HFF-Myc (cell line): ENCODE results near the gene BRPF1.
A peak's percentile ranks its signal among the peaks of the same experiment; 100 is the strongest.
"Not testable (repeated sequence)": the region's sequence is repeated elsewhere in the genome, so short reads cannot be mapped to it uniquely, and the experiment has no call there.

ENCODE experiments used
- DNase-seq: peaks from one replicate; pipeline ENCODE4 v3.0.0-alpha.2; 2011; ENCODE audit warnings: low read depth; ENCODE audit errors: extremely low read depth
- H3K4me3 ChIP-seq: replicated peaks from 2 replicates; pipeline ENCODE4 v1.5.1; 2011; ENCODE audit warnings: low read depth, mild to moderate bottlenecking, control low read depth, low read length
- TF ChIP-seq, protein P1 (sequence below): IDR thresholded peaks from 2 replicates; pipeline ENCODE4 v1.5.1; 2012; ENCODE audit warnings: mild to moderate bottlenecking, low read depth, low read length, control low read depth; ENCODE audit errors: missing control alignments

BRPF1 gene

DNA sequence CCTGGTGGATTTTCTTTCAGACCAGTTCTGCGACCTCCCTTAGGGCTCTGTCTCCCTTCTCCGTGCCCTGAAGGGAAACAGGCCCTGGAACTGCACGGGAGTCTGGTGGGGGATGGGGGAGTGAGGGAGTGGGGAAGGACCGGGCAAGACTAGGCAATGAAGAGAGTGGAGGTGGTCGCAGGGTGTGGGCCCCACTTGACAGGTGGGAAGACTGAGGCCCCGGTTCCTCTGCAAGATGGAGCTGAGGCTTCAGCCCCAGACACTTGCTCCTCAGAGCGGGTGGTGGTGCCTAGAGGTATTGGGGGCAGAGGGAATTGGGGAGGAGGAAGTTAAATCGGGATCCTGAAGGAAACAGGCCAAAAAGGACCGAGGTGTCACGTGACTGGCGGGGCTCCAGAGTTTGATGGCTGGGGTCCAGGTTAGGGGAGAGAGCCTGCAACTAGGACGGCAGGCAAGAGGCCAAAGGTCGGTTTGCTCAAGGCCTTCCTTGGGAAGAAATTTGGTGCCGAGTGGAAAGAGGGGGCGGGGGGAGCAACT lies 38.8 kb downstream of the BRPF1 start:
- no peak for DNase-seq
- TF ChIP-seq, protein P1, sequence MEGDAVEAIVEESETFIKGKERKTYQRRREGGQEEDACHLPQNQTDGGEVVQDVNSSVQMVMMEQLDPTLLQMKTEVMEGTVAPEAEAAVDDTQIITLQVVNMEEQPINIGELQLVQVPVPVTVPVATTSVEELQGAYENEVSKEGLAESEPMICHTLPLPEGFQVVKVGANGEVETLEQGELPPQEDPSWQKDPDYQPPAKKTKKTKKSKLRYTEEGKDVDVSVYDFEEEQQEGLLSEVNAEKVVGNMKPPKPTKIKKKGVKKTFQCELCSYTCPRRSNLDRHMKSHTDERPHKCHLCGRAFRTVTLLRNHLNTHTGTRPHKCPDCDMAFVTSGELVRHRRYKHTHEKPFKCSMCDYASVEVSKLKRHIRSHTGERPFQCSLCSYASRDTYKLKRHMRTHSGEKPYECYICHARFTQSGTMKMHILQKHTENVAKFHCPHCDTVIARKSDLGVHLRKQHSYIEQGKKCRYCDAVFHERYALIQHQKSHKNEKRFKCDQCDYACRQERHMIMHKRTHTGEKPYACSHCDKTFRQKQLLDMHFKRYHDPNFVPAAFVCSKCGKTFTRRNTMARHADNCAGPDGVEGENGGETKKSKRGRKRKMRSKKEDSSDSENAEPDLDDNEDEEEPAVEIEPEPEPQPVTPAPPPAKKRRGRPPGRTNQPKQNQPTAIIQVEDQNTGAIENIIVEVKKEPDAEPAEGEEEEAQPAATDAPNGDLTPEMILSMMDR: no peak
- peak overlapping the region; percentile 75 for H3K4me3 ChIP-seq

DNA sequence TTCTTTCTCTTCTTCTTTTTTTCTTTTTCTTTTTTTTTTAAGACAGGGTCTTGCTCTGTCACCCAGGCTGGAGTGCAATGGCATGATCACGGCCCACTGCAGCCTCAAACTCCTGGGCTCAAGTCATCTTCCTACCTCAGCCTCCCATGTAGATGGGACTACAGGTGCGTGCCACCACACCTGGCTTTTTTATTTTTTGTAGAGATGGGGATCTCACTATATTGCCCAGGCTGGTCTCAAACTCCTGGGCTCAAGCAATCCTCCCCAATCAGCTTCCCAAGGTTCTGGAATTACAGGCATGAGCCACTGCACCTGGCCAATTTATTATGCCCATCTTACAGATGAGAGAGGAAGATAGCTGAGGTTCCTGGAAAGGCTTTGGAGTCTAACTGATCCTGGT lies 39.5 kb downstream of the BRPF1 start:
- not testable (repeated sequence) for DNase-seq, H3K4me3 ChIP-seq

- H3K4me3 ChIP-seq: no peak overlapping the region
- DNase-seq: no peak
- TF ChIP-seq, protein P1: no peak
These were observed 45.6 kb downstream of the BRPF1 start for GRCh38 chr3:9776896-9777693.

- no peak for DNase-seq
- TF ChIP-seq, protein P1: no peak
- no peak overlapping the region for H3K4me3 ChIP-seq
These were observed 46.1 kb downstream of the BRPF1 start for GRCh38 chr3:9777694-9778021.

DNA sequence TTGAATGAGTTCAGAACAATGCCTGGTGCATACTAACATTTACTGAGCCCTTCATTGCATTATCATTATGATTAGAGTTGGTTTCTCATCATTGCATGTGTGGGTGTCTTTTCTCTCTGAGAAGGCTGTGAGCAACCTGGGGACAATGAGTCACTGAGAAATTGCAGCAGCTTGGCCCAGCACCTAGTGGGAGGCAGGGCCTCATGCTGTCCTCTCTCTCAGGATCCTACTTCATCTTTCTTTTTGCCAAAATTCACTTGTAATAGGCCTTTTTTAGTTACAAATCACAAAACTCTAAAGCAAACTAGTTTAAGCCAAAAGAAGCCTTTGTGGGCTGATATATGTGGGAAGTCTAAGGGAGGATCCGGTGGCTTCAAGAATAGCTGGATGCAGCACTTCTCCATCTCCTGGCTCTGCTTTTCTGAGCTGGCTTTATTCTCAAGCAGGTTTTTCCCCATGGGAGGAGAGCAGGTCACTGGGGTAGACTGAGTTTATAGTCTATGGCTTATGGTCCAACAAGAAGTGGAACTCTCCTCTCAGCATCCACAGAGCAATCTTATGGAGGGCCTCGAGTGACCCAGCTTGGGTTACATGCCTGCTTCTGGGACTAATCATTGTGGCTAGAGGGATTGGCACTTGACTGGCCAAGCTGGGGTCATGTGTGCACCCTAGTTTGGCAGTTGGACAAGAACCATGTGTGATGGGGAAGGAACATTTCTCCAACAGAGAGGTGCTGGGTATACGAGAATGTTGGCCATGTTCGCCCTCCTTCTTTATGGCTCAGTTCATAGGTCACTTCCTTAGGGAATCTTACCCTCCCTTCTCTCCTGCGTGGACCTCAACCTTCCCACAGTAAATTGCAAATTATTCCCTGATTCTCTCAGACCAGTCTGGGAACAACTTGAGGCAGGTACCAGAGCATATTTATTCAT lies 46.9 kb downstream of the BRPF1 start:
- TF ChIP-seq, protein P1: no peak
- no peak overlapping the region for H3K4me3 ChIP-seq
- DNase-seq: no peak

DNA sequence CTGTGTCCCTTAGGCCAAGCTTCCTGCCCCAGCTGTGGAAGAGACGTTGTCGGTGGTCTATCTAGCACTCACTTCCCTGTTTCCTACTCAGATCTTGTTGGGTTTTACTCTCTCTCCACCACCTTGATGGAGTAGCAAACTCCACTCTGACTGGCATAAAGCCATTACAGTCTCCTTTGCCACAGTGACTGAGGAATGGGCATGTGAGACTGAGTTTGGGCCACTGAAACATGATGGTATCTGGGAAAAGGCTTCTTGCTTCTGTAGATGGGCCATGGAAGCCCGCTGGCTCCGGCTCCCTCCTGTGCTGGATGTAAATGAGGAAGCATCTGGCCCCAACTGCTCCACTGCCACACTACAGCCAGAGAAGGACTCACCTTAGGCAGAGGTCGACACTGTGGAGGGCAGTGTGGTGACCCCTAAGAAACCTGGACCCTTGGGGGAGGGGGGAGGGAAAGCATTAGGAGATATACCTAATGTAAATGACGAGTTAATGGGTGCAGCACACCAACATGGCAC lies 47.6 kb downstream of the BRPF1 start:
- H3K4me3 ChIP-seq: no peak overlapping the region
- TF ChIP-seq, protein P1: no peak
- DNase-seq: no peak
